8988T (cell line): Measurements from ENCODE around the gene PVALB.
"Not testable (repeated sequence)": the region's sequence is repeated elsewhere in the genome, so short reads cannot be mapped to it uniquely, and the experiment has no call there.

Experiments
- DNase-seq: peaks from one replicate; pipeline ENCODE4 v3.0.0; 2011

PVALB gene

GRCh38 chr22:36754881-36755280, 62.0 kb downstream of the PVALB start:
- not testable (repeated sequence) for DNase-seq

- DNase-seq = no peak
Measured at GRCh38 chr22:36753916-36754315, 62.9 kb downstream of the PVALB start.

- DNase-seq = no peak
Measured at GRCh38 chr22:36753120-36753802, 63.6 kb downstream of the PVALB start.
